Testis (tissue), 2 donors: ENCODE data around the gene AATK.
A peak's percentile ranks its signal among the peaks of the same experiment; 100 is the strongest.

Source experiments
- POLR2A ChIP-seq: fragments of 450-650 bp; IDR thresholded peaks from one replicate; pipeline ENCODE4 v1.6.1; 2017; ENCODE audit warnings: antibody characterized with exemption, mild to moderate bottlenecking, moderate library complexity
- TF ChIP-seq, protein P1 (sequence below), 3 experiments: fragments of 450-650 bp in 2 of 3; fragments of 200-600 bp in 1 of 3; sonication (generic) in 1 of 3; IDR thresholded peaks; one replicate each; pipeline ENCODE4 v1.5.1; 2016 to 2019; ENCODE audit warnings: antibody characterized with exemption in 3 of 3, mild to moderate bottlenecking in 2 of 3, moderate library complexity in 1 of 3

GRCh38 chr17:81200695-81201580, 34.9 kb upstream of the AATK start:
- TF ChIP-seq, protein P1, sequence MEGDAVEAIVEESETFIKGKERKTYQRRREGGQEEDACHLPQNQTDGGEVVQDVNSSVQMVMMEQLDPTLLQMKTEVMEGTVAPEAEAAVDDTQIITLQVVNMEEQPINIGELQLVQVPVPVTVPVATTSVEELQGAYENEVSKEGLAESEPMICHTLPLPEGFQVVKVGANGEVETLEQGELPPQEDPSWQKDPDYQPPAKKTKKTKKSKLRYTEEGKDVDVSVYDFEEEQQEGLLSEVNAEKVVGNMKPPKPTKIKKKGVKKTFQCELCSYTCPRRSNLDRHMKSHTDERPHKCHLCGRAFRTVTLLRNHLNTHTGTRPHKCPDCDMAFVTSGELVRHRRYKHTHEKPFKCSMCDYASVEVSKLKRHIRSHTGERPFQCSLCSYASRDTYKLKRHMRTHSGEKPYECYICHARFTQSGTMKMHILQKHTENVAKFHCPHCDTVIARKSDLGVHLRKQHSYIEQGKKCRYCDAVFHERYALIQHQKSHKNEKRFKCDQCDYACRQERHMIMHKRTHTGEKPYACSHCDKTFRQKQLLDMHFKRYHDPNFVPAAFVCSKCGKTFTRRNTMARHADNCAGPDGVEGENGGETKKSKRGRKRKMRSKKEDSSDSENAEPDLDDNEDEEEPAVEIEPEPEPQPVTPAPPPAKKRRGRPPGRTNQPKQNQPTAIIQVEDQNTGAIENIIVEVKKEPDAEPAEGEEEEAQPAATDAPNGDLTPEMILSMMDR (IDR thresholded peaks at IDR 0.05) = peak; percentile 70 to 84 (median 83)
- no peak for TF ChIP-seq POLR2A
